ENCODE results near the gene FGFR1OP2. TPM values are rescaled to one million over a fixed set of nuclear protein-coding genes. Genes with fewer than 3 reads are reported as not detected.

Gene FGFR1OP2
- polyA plus RNA-seq, 1 of the 3 experiments (the other 2 are of a cell fraction), result 20.6 TPM

GRCh38 chr12:26928661-26929060 lies 9.6 kb upstream of the FGFR1OP2 start:
- H3F3A ChIP-seq (replicated peaks; ENCODE audit: insufficient read depth), result peaks cover 3% of the 10 kb centered on the region
- H3K79me2 ChIP-seq (ENCODE audit: insufficient read depth), result peaks cover 15% of the 10 kb centered on the region
- ChIA-PET POLR2A (no interaction called here), CTCF (interaction anchor here (1.0 to 1.4 kb wide), 2 partner anchors 10 to 43 kb away, joined by 3 read pairs; no protein-coding TSS in a partner anchor)
- no peaks in the 10 kb centered on the region for H3K27me3 ChIP-seq (ENCODE audit: insufficient read depth)
- TF ChIP-seq NFIC (IDR thresholded peaks at IDR 0.05; ENCODE audit: borderline replicate concordance), result no peak
- TF ChIP-seq JUND (IDR thresholded peaks at IDR 0.05), result no peak
- no peak for TF ChIP-seq ZBTB33 (IDR thresholded peaks at IDR 0.05; ENCODE audit: borderline replicate concordance, low read depth)
- TF ChIP-seq USF2 (IDR thresholded peaks at IDR 0.05; ENCODE audit: borderline replicate concordance, low read depth, low read length), result no peak
- TF ChIP-seq RXRA (IDR thresholded peaks at IDR 0.05; ENCODE audit: borderline replicate concordance, low read depth), result no peak
- TF ChIP-seq FOSL2 (IDR thresholded peaks at IDR 0.05; ENCODE audit: borderline replicate concordance, low read depth), result no peak
- TF ChIP-seq SMC3 (IDR thresholded peaks at IDR 0.05; ENCODE audit: low read depth, low read length), result no peak
- TF ChIP-seq GABPA (IDR thresholded peaks at IDR 0.05; ENCODE audit: low read depth), result no peak
- TF ChIP-seq MEF2A (IDR thresholded peaks at IDR 0.05; ENCODE audit: borderline replicate concordance, low read depth), result no peak
- TF ChIP-seq MAX (IDR thresholded peaks at IDR 0.05; ENCODE audit: low read depth), result no peak
- TF ChIP-seq RAD21 (IDR thresholded peaks at IDR 0.05; ENCODE audit: low read length), result no peak
- TF ChIP-seq FOXJ3 (CRISPR knock-in tag; IDR thresholded peaks at IDR 0.05), result no peak
- no peak for TF ChIP-seq POLR2AphosphoS5 (IDR thresholded peaks at IDR 0.05; ENCODE audit: low read depth, low read length)
- TF ChIP-seq USF1 (IDR thresholded peaks at IDR 0.05; ENCODE audit: borderline replicate concordance, low read depth), result no peak
- no peak for TF ChIP-seq EP300 (IDR thresholded peaks at IDR 0.05; ENCODE audit: borderline replicate concordance in 1 of 2, low read depth in 1 of 2, low read length in 1 of 2)
- TF ChIP-seq CHD2 (IDR thresholded peaks at IDR 0.05; ENCODE audit: low read length, partially characterized antibody), result no peak
- no peaks in the 10 kb centered on the region for H3K4me1 ChIP-seq (ENCODE audit: control insufficient read depth in 1 of 2, insufficient read depth in 2 of 2, low read depth in 1 of 2, low read length in 1 of 2)
- no peak overlapping the region for H3K4me3 ChIP-seq (ENCODE audit: low read depth in 2 of 2, low read length in 1 of 2)
- no peaks in the 10 kb centered on the region for H4K20me1 ChIP-seq (ENCODE audit: insufficient read depth)
- no peak overlapping the region for H3K9ac ChIP-seq
- no peak for DNase-seq
- WGBS (ENCODE audit: low lambda C conversion rate), result 96% methylated on average over 5 of the region's 5 CpGs
- H3K4me2 ChIP-seq, result no peak overlapping the region
- no peaks in the 10 kb centered on the region for H3K9me2 ChIP-seq
- H3K36me3 ChIP-seq (replicated peaks in 1 of 2; ENCODE audit: control insufficient read depth in 1 of 2, insufficient read depth in 2 of 2, low read length in 1 of 2), result peaks cover 70 to 75% of the 10 kb centered on the region in 2 experiments
- H3K9me3 ChIP-seq, result no peaks in the 10 kb centered on the region
- H3K27ac ChIP-seq (ENCODE audit: low read depth in 2 of 2, low read length in 1 of 2), result no peak overlapping the region
- no peak overlapping the region for H2AFZ ChIP-seq (ENCODE audit: low read depth)

All from SK-N-SH (cell line).